HL-60 (cell line): ENCODE measurements around the gene MAN1C1.
A peak's percentile ranks its signal among the peaks of the same experiment; 100 is the strongest.

Experiments used
- DNase-seq, 2 experiments: peaks; one replicate each; pipeline ENCODE4 v3.0.0-alpha.2; 2010 to 2020; ENCODE audit warnings: low read depth in 1 of 2, low spot score in 1 of 2
- H3K27ac ChIP-seq: fragments of 250-450 bp; sonication (Bioruptor Pico); replicated peaks from 2 replicates; pipeline ENCODE4 v1.5.1; 2020; ENCODE audit warnings: mild to moderate bottlenecking, moderate library complexity
- H3K27me3 ChIP-seq: fragments of 250-450 bp; sonication (Bioruptor Pico); 2 replicates; pipeline ENCODE4 v1.5.1; 2021; ENCODE audit warnings: mild to moderate bottlenecking, moderate library complexity; ENCODE audit not compliant: insufficient read depth, poor library complexity, severe bottlenecking
- H3K4me3 ChIP-seq: replicated peaks from 2 replicates; pipeline ENCODE4 v1.5.1; 2011; ENCODE audit warnings: mild to moderate bottlenecking, control low read depth, low read length; ENCODE audit not compliant: insufficient read depth
- CTCF ChIP-seq: IDR thresholded peaks from one replicate; pipeline ENCODE4 v1.5.1; 2011; ENCODE audit warnings: low read length, control low read depth, inconsistent platforms; ENCODE audit not compliant: insufficient read depth
- GABPA ChIP-seq: IDR thresholded peaks from 2 replicates; pipeline ENCODE4 v1.6.1; 2012; ENCODE audit warnings: low read depth
- POLR2AphosphoS5 ChIP-seq: IDR thresholded peaks from 2 replicates; pipeline ENCODE4 v1.6.1; 2012; ENCODE audit warnings: low read depth
- SPI1 ChIP-seq: IDR thresholded peaks from 2 replicates; pipeline ENCODE4 v1.6.1; 2012; ENCODE audit warnings: low read depth, mild to moderate bottlenecking, borderline replicate concordance
- TF ChIP-seq, protein P1 (sequence below): IDR thresholded peaks from 2 replicates; pipeline ENCODE4 v1.6.1; 2012; ENCODE audit warnings: low read depth; ENCODE audit not compliant: insufficient replicate concordance

MAN1C1 gene

DNA sequence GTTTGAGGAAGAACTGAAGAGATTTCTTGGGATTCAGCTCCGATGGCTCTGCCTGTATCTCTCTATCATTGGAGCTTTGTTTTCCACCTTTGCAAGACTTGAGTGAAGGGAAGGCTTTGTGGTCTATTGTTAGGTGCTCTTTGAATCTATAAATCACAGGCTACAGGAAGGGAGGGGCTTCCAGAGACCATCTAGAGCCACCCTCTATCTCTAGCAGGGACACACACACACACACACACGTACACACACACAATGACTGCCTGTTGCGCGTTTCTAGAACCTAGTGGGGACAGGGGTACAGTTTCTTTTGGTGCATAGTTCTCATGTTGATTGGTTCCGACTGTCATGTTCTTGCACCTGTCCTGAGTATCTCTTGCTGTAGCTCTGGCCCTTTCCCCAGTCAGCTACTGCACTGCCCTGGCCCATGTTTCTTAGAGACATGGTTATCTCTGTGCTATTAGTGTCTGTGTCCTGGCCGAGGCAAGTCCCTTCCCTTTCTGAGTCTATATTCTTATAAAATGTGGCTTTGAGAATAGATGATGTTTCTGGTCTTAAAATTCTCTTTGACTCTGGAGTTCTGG, 60.7 kb downstream of the MAN1C1 start:
- no peak for TF ChIP-seq POLR2AphosphoS5
- no peak for DNase-seq
- no peak overlapping the region for H3K4me3 ChIP-seq
- no peak overlapping the region for H3K27ac ChIP-seq
- H3K27me3 ChIP-seq = no peaks in the 10 kb centered on the region

- TF ChIP-seq, protein P1, sequence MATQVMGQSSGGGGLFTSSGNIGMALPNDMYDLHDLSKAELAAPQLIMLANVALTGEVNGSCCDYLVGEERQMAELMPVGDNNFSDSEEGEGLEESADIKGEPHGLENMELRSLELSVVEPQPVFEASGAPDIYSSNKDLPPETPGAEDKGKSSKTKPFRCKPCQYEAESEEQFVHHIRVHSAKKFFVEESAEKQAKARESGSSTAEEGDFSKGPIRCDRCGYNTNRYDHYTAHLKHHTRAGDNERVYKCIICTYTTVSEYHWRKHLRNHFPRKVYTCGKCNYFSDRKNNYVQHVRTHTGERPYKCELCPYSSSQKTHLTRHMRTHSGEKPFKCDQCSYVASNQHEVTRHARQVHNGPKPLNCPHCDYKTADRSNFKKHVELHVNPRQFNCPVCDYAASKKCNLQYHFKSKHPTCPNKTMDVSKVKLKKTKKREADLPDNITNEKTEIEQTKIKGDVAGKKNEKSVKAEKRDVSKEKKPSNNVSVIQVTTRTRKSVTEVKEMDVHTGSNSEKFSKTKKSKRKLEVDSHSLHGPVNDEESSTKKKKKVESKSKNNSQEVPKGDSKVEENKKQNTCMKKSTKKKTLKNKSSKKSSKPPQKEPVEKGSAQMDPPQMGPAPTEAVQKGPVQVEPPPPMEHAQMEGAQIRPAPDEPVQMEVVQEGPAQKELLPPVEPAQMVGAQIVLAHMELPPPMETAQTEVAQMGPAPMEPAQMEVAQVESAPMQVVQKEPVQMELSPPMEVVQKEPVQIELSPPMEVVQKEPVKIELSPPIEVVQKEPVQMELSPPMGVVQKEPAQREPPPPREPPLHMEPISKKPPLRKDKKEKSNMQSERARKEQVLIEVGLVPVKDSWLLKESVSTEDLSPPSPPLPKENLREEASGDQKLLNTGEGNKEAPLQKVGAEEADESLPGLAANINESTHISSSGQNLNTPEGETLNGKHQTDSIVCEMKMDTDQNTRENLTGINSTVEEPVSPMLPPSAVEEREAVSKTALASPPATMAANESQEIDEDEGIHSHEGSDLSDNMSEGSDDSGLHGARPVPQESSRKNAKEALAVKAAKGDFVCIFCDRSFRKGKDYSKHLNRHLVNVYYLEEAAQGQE = no peak
- peak; percentile 16; the same call in 1 of the 2 replicates for TF ChIP-seq SPI1
- no peak overlapping the region for H3K4me3 ChIP-seq
- peak in 1 of 2 experiments; percentile 16 for DNase-seq
- H3K27ac ChIP-seq = no peak overlapping the region
- H3K27me3 ChIP-seq = no peaks in the 10 kb centered on the region
These were observed 62.6 kb downstream of the MAN1C1 start for GRCh38 chr1:25679171-25679570.

DNA sequence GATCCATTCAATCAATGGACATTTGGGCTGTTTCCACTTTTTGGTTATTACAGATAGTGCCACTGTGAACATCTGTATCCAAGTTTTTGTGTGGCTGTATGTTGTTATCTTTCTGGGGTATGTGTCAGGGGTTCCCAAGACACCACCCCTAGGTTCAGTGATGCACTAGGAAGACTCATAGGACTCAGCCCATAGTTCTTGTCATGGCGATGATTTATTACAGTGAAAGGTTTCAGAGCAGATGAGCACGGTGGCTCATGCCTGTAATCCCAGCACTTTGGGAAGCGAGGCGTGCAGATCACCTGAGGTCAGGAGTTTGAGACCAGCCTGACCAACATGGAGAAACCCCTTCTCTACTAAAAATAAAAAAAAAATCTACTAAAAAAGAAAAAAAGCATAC, 64.1 kb downstream of the MAN1C1 start:
- no peaks in the 10 kb centered on the region for H3K27me3 ChIP-seq
- no peak overlapping the region for H3K4me3 ChIP-seq
- no peak for DNase-seq
- no peak for TF ChIP-seq POLR2AphosphoS5
- TF ChIP-seq, protein P1 = no peak
- no peak for TF ChIP-seq SPI1
- TF ChIP-seq GABPA = no peak
- H3K27ac ChIP-seq = no peak overlapping the region

GRCh38 chr1:25682059-25682601, 65.5 kb downstream of the MAN1C1 start:
- no peaks in the 10 kb centered on the region for H3K27me3 ChIP-seq

More at GRCh38 chr1:25682059-25682601, 65.5 kb downstream of the MAN1C1 start:
- H3K27ac ChIP-seq = no peak overlapping the region
- no peak for DNase-seq
- TF ChIP-seq GABPA (no peak), POLR2AphosphoS5 (no peak), CTCF (no peak), SPI1 (no peak)
- TF ChIP-seq, protein P1 = no peak
- no peak overlapping the region for H3K4me3 ChIP-seq
